NB4 (cell line): Measurements from ENCODE around the gene IDE.

Experiments used
- CTCF ChIP-seq: IDR thresholded peaks from one replicate; pipeline ENCODE4 v1.5.1; 2012; ENCODE audit warnings: low read depth, low read length
- MAX ChIP-seq: IDR thresholded peaks from 2 replicates; pipeline ENCODE4 v1.6.1; 2011; ENCODE audit warnings: low read depth, low read length
- POLR2A ChIP-seq: IDR thresholded peaks from 2 replicates; pipeline ENCODE4 v1.6.1; 2011; ENCODE audit warnings: mild to moderate bottlenecking; ENCODE audit not compliant: insufficient read length; ENCODE audit errors: extremely low read depth

DNA sequence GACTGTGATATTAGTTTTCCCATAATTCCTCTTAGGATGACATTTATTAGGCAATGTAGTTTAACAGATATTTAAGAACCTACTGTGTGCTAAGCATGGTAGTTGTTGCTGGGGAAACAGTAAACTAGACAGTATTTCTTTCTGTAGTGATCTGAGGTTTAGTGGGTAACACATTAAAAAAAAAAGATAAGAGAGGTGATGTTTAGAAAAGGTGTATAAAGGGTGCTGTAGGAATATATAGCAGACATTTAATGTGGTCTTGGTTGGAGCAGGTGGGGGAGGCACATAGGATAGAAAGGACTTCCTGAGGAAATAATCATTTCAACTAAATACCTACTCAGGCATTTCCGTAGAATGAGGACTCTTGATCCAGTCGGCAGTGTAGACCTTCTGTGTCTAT, 30.9 kb upstream of the IDE start:
- no peak for TF ChIP-seq POLR2A
- TF ChIP-seq CTCF: no peak
- TF ChIP-seq MAX: no peak
